Superior temporal gyrus (tissue), 1 donor: ENCODE measurements around the gene TMED8.
"Not testable (repeated sequence)": the region's sequence is repeated elsewhere in the genome, so short reads cannot be mapped to it uniquely, and the experiment has no call there.

Experiments used
- DNase-seq: peaks from one replicate; pipeline ENCODE4 v3.0.0-alpha.2; 2016; ENCODE audit errors: extremely low spot score

Gene TMED8

DNA sequence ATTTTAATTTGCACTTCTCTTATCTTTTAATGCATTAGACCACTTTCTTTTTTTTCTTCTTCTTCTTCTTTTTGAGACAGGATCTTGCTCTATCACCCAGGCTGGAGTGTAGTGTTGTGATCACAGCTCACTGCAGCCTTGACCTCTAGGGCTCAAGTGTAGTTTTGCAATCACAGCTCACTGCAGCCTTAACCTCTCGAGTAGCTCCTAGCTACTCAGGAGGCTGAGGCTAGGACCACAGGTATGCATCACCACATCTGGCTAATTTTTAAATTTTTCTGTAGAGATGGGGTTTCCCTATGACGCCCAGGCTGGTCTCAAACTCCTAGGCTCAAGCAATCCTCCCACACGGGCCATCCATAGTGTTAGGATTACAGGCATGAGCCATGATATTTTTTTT lies 12.7 kb downstream of the TMED8 start:
- DNase-seq: no peak

DNA sequence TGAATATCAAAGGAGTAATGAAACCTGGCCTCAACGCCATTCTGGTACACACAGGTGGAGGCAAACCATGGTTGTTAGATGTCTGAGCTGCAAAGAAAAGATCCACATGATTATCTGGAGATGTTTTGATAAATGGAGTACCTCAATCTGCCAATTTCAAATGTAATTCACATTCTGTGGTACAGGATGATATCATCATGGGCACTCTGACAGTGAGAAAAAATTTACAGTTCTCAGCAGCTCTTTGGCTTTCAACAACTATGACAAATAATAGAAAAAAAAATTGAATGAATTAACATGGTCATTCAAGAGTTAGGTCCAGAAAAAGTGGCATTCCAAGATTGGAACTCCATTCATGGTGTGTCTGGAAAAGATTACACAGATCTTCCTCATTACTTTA lies 17.3 kb downstream of the TMED8 start:
- DNase-seq: no peak

DNA sequence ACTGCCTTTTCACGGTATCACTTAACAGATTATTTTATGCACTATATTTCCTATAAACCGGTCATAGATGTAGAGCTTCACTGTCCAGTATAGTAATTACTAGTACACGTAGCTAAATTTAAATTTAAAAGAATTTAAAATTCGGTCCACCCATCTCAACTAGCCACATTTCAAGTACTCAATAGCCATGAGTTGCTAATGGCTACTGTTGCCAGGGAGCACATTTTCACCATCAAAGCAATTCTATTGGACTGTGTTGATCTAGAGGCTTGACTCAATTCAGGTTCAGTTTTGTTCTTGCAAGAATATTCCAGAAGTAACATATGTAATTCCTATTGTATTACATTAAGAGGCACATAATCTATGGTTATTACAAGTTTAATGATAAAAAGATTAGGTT lies 20.0 kb downstream of the TMED8 start:
- no peak for DNase-seq

DNA sequence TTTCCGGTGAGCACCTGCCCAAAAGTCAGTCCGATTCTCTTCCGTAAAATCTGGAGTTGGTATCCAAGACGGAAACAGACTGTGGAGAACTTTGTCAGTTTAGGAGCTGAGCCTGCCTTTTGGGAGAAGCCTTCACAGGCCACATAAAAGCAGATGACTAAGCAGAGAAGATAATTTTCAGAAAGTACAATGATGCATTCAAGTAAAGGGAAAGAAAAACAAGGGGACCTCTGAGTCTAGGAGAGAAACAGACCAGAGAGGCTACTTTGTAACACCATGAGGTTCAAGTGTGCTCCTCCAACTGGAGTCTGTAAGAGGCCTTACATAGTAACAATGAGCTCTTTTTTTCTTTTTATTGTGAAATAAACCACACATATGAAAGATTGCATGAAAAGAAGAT lies 21.1 kb downstream of the TMED8 start:
- DNase-seq: no peak

DNA sequence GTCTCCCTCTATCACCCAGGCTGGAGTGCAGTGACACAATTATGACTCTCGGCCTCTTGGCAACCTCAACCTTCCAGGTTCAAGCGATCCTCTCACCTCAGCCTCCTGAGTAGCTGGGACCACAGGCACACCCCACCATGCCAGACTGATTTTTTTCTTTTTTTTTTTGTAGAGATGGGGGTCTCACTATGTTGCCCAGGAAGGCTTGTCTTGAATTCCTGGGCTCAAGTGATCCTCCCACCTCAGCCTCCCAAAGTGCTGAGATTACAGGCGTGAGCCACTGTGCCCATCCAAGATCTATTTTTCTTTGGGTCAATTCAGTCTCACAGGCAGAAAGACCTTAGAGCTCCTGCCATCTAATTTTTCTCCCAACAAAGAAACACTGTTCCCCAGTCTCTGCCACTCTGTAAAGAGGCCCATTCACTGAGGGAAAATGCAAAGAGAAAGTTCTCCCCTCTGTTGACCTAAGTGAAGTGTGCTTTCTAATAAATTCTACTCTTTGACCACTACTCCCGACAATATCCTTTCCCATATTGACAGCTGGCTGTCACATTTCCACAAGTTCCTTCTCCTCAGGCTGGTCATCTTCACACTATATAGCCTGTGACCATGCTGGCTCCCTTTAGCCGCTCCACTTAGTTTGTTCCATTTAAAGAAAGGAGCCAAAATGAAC lies 23.3 kb downstream of the TMED8 start:
- peak; percentile 55 for DNase-seq

DNA sequence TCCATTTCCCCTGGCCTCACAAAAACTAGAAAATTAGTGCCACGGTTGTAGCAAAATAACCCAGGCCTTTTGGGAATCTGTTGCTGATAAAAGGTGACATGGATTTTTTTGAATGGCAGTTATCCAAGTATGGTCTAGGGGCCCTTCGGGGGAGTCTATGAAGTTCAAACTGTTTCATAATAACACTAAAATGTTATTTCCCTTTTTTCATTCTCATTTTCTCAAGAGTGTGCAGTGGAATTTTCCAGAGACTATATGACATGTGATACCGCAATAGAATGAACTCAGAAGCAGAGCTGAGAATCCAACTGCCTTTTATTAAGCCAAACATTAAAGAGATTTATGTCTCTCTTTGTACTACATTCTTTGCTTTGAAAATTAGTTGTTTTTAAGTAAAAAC lies 29.1 kb downstream of the TMED8 start:
- no peak for DNase-seq

DNA sequence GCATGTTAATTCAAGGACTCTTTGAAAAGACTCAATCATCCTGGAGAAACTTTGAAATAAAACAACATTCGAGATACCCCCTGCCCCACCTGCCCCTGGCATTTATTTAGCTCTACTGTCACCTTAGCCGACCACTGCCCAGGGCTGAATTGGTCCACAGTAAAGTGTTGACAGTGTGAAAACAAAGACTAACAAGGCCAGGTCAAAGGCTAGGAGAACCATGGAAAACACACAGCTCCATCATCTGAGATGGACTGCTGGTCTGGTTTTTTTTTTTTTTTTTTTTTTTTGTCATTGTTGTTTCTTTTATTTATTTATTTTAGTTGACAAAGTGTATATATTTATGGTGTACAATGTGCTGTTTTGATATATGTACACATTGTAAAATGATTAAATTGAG lies 30.4 kb downstream of the TMED8 start:
- DNase-seq: no peak

DNA sequence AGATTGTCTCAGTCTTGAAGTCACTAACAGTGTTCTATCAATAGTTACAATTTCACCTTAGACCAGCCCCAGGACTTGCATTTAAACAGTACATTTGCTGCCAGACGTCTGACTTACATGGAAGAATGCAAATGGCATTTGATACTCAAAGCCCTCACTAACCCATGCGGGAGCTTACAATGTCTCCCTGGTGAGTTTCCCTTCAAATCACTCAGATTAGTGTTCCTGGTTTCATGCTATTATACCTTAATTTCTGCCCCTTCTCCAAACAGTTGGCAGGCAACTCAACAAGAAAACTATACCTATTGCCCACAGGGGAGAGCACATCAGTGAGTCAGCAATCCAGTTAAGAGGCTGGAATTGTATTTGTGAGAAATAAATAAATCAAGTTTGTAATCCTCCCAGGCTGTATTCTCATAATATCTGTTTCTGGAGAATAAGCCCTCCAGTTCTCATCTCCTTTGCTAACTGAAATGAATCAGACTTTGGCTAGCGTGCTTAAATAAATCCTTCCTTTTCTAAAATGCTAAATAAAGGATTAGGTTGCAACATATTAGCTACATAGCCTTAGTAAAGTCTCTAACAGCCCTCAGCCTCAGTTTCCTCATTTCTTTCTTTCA lies 32.4 kb downstream of the TMED8 start:
- DNase-seq: no peak

DNA sequence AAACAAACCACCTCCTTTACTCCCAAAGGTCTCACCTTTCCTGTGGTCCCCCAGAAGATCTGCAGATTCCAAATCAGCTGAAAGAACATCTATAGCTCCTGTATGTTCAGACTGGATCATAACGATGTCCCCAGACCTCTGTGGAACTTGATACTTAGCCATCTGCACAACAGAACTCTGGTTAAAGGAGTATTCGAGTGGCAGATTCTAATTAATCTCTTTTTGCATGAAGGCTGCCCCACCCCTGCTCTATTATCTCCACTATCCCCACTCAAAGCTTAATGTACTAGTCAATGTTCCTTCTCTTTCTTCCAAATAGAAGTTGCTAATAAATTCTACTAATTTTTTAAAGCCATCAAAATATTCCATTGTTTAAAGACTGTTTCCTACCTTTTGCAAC lies 33.2 kb downstream of the TMED8 start:
- no peak for DNase-seq

DNA sequence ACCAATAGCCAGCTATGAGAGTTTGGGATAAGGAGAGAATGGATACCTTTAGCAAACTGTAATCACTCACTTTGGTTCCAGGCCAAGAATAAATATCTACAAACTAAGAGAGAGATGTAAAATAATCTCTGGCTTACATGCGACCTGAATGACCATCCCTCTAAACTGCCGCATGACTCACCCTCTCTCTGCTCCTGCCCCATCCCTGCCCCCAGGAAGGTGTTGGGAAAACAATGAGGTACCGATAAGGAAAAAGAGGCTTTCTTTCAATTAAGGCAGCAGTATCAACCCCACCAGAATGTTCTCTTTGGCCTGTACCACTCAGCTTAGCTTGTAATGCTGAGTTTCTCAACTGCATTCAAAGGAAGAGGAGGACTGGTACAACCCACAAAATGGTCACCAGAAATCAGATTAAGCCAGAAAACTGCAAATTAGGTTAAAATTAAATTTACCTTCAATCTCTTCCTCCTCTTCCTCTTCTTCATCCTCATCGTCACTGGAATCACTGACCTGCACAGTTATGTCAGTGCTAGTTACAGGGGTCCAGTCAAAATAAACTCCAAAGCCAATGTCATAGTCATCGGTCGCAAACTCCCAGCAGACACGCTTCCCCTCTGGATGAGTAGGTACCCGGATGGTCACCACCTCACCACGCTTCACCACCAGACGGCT lies 34.0 kb downstream of the TMED8 start:
- DNase-seq: no peak

DNA sequence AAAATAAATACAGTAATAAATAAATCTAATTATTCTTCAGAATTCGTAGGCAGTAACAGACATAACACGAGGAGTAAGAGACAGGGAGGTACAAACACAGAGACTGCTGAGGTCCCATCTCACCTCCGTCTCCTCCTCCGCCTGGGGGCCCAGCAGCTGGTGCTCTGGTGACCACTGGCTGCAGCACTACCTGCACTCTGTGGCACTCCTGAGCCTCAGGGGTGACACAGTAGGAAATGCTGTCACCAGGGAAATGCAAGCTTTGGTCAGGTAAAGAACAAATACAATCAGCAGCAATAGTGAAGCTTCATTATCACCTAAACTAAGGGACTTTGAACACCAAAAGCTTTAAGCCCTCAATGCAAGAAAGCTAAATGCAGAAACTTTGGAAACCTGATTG lies 36.5 kb downstream of the TMED8 start:
- DNase-seq: no peak

DNA sequence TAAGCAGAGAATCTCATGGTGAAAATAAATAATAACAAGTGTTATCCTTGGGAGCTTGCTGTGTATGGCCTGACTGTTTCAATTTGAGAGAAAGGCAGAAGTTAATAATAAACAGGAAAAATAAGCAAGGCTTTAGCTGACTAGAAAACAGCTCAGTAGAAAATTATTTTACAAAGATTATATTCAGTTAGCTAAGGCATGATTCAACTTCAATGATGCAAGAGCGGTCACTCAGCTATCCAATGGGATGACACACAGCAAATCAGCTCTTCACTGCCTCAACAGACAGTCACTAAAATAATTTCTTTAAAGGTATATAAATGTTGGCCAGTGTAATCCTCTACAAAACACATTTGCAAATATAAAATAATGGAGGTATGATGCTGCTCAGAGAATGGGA lies 37.5 kb downstream of the TMED8 start:
- no peak for DNase-seq

DNA sequence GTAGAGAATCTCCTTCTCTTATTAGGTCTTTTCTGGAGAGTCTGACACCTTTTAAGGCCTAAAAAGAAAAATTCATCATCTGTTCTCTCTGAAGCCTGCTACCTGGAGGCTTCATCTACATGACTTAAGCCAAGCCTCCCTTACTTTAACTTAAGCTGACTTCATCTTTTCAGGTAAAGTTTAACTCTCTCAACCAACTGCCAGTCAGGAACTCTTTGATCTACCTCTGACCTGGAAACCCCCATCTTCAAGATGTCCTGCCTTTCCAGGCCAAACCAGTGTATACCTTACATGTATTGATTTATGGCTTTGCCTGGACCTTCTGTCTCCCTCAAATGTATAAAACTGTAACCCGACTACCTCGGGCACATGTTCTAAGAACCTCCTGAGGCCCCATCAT lies 38.6 kb downstream of the TMED8 start:
- DNase-seq: no peak

DNA sequence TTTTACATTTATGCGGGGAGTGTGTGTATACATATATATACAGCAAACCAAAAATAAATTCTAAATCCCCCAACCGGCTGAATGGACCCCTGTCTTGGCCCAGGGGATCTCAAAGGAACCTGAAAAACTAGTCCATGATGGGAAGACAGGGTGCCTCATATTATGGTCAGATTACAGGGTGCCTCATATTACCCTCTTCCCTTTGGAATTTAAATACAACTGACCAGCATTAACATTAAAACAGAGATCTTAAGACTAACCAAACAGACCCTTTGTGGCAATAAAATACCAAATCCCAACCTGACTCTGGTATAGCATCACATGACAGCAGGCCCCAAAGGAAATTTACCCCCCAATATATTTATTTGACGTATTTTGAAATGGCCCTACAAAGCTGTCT lies 39.0 kb downstream of the TMED8 start:
- DNase-seq: no peak

DNA sequence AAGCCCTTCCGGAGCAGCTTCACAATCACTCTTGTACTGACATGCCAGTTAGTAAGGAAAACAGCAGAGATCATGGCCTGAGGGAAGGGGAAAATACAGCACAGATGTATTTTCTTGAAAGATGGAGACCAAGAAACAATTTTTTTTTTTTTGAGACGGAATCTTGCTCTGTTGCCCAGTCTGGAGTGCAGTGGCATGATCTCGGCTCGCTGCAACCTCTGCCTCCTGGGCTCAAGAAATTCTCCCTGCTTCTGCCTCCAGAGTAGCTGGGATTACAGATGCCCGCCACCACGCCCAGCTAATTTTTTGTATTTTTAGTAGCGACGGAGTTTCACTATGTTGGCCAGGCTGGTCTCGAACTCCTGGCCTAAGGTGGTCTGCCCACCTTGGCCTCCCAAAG lies 39.6 kb downstream of the TMED8 start:
- DNase-seq: not testable (repeated sequence)

DNA sequence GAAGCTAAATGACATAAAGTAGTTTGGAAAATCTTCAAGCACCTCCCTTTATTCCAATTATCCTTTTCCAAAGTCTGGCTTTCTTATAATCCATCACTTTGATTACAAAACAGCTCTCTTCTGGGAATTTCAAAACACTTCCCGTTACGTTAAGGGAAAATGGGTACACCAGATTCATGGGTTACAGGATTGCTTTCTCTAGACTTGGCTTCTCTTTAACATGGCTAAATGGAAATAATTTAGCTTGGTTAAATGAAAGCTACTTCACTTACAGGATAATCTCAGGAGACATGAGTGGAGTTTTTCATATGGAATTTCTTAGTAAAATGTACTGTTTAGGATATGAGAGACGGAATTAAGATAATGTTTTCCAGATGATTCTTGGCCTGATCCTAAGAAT lies 41.3 kb downstream of the TMED8 start:
- no peak for DNase-seq

DNA sequence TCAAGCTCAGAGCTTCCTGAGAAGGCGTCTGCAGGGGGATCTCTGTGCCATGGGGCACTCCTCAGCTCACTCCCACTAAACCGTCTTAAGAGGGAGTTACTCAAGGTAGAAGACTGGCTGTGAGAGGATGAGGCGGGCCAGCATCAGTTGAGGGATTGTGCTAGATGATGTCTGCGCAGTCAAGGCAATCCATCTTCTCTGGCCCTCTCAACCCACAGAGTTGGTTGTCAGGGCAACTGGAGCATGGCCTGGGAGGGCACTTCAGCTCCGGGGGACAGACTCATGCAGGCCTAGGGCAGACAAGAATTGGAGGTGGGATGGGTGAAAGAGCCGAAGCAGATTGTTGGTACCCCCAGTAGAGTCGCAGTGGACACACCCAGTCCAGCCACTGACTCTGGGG lies 47.0 kb downstream of the TMED8 start:
- DNase-seq: no peak

DNA sequence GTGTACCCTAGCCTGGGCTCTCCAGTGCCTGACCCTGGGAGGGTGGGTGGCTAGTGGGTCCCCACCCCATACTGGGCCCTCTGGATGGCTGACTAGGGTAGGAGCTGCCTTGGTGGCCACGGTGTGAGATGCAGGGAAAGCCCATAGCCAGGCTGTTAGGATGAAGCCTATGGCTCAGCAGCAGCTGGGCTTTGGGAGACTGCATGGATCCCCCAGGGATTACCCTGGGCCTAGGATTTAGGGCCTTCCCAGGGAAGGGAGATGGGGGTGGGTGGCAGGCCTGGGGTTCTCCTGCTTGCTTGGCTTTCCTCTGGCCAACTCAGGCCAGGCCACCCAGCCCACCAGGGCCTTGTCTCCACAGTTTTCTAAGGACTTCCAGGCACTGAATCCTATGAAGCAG lies 49.8 kb downstream of the TMED8 start:
- DNase-seq: no peak

DNA sequence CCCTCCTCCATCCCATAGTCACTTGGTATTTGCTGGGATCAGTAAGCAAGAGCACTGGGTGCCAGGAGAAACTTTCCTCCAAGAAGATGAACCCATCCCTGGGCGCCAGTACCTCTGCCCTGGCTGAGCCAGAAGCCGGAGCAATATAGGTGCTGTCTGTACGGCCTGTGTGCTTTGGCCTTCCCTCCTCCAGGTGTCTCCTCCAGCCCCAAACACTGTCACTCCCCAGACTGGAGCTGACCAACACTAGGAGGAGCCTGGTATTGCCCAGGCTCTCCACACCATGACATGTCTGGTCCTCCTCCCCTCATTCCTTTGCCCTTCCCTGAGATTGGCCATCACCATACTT lies 51.2 kb downstream of the TMED8 start:
- DNase-seq: no peak

DNA sequence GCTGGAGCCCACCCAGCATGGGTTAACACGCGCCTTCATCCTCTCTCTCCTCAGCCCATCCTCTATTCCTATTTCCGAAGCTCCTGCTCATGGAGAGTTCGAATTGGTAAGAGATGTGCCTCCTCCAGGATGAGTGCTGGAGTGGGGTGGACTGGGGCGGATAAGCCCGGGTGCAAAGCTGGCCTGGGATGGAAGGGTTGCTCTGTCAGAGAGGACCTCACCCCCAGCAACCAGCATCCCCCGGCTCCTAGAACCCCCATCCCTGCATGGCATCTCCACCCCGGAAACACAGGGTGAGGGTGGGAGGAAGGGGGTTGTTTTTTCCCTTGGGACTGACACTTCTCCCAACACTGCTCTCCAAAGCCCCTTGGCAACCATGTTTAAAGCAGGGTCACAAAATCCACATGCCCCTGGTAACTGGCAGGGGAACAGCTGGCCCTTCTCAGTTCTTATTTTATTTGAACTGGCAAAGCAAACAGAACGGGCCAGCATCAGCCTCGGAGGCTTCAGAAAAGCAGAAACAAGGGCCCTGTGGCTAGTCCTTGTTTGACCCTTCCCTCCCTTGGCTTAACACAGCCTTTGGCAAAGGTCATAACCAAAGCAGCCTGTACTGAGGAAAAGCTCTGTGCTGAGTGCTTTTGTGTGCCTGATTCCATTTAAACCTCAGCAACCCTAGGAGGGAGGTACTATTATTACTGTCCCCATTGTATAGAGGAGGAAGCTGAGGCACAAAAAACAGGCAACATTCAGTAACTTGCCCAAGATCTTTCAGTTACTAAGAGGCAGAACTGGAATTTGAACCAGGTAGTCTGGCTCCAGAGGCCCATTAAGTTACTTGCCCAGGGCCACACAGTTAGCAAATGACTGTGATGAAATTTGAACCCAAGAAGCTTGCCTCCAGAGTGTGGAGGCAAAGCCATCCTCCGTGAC lies 51.8 kb downstream of the TMED8 start:
- no peak for DNase-seq

DNA sequence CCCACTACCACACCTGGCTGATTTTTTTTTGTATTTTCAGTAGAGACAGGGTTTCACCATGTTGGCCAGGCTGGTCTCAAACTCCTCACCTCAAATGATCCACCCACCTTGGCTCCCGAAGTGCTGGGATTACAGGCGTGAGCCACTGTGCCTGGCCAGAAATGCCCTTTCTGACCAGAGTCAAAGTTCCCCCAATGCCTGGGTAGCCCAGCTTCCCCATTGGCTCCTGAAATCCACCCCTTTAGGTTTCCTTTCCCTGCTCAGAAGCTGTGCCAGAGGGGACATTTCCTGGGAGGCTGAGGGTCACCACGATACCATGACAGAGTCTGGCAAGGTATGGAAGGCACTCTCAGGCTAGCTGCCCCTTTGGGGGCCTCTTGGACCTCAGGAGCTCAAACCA lies 52.6 kb downstream of the TMED8 start:
- DNase-seq: no peak

DNA sequence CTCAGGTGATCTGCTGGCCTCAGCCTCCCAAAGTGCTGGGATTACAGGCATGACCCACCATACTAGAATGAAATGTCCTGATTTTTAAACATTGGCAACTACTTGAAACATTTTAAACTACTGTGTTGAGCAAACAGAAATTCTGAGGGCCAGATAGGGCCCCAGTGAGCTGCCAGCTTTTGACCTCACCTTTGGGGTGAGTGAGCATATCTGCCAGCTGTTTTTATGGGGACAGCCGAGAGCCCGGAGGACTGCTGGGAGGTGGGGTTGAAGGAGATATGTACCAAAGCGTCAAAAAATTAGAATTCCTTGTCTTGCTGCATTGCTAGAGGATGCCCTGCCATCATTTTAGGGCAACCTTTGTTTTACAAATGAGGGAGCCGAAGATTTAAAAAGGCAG lies 53.3 kb downstream of the TMED8 start:
- DNase-seq: no peak

DNA sequence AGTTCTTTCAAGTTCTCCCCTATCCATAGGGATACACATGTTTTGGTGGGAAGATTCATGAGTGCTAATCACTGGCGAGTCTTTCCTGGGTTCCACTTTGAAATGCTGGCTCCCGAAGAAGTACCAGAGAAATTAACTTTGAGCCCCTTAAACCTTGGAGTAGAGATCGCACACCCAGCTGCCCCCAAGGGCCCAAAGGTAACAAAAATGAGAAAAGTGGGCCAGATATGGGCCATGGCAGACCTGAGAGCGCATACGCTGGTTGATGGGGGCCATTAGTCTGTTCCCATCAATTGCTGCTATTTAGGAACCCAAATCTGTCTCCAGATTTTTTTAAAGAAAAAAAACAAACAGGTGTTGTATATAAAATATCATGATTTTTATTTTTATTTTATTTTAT lies 53.9 kb downstream of the TMED8 start:
- no peak for DNase-seq
